GM08714 (cell line): ENCODE results near the gene TMEM132D.

Source experiments
- H3K4me3 ChIP-seq: fragments of 200-500 bp; sonication (Bioruptor generic); 2 replicates; pipeline ENCODE4 v1.5.1; 2014; ENCODE audit warnings: mild to moderate bottlenecking, low read length, inconsistent platforms
- ZNF274 ChIP-seq: IDR thresholded peaks from 2 replicates; pipeline ENCODE4 v1.6.1; 2012; ENCODE audit warnings: mild to moderate bottlenecking, low read depth, low read length

TMEM132D gene

DNA sequence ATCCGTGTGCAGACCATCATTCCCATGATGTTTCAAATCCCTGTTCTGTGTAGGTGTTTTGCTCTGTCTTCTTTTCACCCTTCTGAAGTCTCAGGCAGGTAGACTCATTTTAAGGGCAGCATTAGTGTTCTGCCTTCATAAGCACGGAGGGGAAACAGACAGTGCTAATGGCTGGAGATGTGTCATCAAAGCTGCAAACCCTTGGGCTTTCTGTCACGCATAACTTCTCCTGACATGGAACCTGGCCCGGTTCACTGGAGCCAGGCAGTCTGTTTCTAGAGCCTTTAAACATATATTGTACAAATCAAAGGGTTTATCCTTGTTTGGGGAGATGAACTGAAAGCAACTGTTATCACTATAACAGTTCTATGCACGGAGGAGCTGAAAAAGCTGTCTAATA, 141.4 kb downstream of the TMEM132D start:
- no peak overlapping the region for H3K4me3 ChIP-seq
- TF ChIP-seq ZNF274: no peak

DNA sequence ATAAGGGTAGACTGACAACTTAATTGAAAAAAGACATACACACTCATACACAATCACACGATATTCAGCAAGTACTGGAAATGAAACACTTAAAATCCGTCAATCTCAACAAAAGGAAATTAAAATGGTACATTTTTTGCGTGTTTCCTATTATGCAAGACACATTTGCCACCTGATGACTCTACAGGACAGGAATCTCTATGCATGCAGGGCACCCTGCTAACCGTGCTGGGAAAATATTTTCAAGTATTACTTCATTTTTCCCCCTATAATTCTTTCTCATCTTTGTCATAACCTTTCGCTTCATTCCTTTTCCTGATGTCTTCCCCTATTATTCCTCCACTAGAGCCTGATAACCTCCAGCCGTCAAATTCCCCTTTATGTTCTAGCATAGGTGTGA, 150.2 kb downstream of the TMEM132D start:
- no peak for TF ChIP-seq ZNF274
- no peak overlapping the region for H3K4me3 ChIP-seq

DNA sequence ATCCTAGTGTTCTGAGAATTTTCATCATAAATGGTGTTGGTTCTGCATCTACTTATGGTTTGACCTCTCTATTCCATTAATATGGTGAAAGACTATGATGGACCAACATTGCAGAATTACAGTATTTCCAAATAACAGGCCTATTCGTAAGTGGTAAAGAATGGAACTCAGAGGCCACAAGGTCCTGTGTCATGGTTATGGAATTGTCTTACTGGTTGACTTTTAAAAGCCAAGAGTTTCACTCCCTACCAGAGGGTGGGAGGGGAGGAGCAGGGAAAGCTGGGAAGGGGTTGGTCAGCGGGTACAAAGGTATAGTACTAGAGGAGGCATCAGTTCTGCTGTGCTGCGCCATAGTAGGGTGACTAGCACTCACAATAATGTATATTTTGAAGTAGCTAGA, 153.4 kb downstream of the TMEM132D start:
- no peak for TF ChIP-seq ZNF274
- H3K4me3 ChIP-seq: no peak overlapping the region

DNA sequence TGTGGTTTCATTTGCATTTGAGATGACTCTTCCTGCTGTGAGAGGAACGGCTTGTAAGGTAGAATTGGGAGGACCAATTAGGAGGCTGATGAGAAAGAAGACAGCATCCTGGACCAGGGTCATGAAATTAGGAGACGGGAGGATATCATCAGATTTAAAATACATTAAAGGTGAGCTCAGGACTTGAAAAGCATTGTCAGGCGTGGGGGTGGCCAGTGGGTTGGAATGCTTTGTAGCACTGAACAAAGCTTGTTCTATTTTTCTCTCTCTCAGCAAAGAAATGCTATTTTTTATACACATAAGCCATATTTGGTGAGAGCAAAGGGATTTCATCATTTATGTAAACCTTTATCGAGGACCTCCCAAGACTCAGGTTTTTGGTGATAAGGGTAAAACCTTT, 157.5 kb downstream of the TMEM132D start:
- H3K4me3 ChIP-seq: no peak overlapping the region
- no peak for TF ChIP-seq ZNF274

DNA sequence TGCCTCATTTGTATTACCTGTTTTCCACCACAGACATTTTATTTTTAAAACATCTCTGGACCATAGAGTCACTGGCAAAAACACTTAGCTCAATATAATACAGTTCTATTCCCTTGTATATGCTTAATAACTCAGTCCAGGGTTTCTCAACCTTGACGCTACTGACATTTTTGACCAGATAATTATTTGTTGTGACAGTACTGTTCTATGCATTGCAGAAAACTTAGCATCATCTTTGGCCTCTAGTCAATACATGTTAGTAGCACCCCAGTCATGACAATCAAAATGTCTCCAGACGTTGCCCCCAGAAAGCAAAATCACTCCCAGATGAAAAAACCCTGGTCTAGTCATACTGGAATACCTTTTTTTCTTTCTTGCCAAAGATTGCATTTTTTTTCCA, 174.7 kb downstream of the TMEM132D start:
- no peak overlapping the region for H3K4me3 ChIP-seq
- TF ChIP-seq ZNF274: no peak

DNA sequence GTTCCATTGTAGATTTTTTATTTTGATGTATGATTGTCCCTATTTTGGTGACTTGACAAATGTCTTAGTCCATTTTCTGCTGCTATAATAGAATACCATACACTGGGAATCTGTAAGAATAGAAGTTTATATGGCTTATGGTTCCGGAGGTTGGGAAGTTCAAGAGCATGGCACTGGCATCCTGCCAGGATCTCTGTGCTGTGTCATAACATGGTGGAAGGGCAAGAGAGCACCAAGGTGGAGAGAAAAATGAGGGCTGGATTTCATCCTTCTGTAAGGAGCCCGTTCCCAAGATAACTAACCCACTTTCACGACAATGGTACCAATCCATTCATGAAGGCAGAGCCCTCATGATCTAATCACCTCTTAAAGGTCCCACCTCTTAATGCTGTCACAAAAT, 176.7 kb downstream of the TMEM132D start:
- H3K4me3 ChIP-seq: no peak overlapping the region
- TF ChIP-seq ZNF274: no peak

DNA sequence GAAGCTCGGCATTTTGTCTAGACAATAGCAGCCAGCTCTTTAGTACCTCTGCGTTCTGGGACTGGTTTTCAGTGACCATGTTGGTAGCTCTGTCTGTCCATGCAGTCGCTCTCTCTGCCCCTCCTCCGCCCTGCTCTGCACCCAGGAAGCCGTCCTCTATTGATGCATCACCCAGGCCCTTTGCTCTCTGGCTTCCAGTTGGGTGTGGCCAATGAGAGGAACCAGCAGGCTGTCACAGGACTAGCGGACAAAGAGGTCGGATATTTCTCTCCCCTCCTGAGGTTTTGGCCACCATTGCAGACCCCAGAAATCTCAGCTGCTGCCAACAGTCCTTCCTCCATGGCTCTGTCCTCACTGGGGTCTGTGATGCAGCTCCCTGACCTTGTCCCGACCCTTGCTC, 180.6 kb downstream of the TMEM132D start:
- H3K4me3 ChIP-seq: no peak overlapping the region

DNA sequence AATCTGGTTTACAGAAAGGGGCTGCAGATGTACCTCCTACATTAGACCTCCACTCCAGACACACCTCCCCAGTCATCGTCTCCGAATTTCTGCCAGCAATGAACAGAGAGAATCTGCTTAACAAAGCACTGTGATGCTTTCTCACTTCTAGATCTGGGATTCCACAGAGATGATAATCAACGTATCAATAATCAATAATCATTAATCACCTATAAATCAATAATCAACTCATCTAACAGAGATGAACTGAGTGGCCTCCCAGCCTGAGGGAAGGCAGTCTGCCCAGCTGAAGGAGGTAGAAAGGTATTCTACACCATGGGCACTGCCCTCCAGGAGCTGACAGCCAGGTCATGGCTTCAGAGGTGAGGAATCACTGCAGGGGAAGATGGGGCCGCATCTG, 183.2 kb downstream of the TMEM132D start:
- no peak for TF ChIP-seq ZNF274
- no peak overlapping the region for H3K4me3 ChIP-seq

More for the DNA sequence above, 180.6 kb downstream of the TMEM132D start:
- no peak for TF ChIP-seq ZNF274

DNA sequence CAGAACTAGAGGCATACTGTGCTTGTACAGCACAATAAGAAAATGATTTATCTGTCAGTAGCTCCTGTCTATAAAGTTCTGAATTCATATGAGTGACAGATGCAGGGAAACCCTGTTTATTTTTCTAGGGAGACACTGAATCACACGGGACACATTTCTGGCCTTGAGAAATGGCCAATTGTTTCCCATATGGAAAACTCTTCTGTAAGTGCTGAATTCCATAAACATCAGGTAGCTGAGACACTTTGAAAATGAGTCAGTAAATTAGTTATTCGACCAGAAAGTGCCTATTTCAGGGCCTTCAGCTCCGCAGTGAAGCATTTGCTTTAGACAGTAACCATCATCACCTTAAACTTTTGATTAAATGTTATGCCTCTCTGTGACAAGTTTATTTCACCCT, 184.4 kb downstream of the TMEM132D start:
- H3K4me3 ChIP-seq: no peak overlapping the region
- TF ChIP-seq ZNF274: no peak

DNA sequence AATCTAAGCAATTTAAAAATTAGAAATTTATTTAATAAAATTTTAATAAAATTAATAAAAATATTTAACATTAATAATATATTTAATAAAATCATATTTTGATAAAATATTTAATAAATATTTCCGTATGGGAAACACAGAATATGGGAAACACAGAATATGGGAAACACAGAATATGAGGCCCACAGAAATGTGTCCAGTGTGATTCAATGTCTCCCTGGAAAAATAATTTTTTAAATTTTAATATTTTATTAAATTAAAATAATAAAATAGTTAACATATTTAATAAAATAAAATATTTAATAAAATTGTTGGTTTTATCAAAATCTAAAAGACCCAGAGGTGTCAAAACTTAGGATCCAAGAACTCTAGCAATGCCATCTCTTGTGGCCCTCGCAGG, 186.4 kb downstream of the TMEM132D start:
- no peak for TF ChIP-seq ZNF274
- no peak overlapping the region for H3K4me3 ChIP-seq

DNA sequence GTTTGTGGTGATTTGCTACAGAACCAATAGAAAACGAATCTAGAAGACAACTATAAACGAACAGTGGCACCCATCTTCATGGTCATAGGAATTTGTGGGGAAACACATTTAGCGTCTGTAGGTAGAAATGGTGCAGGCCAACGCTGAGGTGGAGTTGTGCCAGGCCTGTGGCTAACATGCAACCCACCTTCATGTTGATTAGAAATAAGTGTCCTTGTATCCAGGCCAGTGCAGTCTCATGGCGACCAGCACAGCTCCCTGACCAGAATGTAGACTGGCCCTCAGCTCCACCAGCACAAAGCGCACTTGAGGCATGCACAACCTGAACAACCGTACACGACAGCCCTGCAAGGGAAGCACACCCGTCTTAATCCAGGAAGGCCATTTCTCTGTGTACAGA, 187.0 kb downstream of the TMEM132D start:
- TF ChIP-seq ZNF274: no peak
- no peak overlapping the region for H3K4me3 ChIP-seq

DNA sequence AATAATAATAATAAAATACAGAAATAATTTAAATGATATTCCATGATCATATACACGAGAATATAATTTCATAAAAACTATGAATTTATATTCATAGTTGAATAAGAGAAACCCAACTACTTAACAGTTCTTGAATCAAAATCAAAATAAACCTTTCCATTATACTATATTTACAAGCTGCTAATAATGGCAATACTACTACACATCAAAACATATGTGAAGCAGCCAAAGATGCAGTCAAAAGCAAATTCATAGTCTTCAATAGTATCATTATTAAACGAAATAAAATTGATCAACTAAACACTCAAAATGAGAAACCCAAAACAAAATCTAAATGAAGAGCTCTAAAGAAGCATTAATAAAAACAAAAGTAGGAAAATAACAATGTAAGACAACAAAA, 197.1 kb downstream of the TMEM132D start:
- H3K4me3 ChIP-seq: no peak overlapping the region
- TF ChIP-seq ZNF274: no peak

DNA sequence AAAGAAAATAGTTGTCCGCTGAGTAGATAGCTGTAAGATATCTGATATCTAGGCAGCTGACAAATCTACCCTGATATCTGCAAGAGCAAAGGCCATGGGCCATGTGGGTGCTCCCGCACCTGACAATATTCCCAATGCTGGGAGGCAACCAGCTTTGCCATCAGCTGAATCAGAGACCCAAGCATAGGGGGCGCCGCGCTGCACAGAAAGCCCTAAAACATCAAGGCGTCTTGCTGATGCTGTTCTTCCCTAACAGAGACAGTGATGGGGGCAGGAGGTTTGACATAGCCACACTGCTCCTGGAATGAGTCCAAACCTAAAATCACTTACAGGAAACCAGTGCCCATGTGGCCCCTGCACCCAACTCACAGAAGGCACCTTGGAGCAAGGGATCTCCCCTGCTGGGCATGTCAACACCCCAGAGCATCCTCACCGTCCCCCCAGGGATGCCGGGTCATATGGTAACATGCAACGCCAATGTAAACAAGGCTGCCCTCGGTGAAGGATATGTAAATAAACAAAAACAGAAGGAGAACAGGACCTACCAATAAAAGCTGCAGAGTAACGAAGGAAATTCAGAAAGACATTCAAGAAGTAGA, 199.5 kb downstream of the TMEM132D start:
- no peak for TF ChIP-seq ZNF274

DNA sequence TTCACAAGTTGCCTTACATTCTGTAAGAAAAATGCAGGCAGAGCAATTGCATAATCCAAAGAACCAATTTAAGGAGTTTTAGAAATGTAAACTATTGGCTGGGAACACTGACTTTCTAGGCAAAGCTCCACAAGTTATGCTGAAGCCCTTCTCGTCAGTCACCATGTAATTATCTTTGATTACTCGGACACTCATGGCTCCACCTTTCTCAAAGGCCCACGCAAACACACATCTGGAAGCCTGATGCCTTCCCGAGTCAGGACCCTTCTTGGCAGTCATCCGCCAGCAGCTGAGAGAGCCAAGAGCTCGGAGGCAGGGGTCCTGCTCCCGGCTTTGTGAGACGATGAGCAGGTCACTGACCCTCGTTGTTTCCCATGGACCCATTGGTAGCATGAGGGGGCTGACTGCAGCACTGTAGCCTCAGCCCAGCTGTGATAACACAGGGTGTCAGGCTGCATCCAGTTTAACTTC, 202.2 kb downstream of the TMEM132D start:
- no peak for TF ChIP-seq ZNF274
- no peak overlapping the region for H3K4me3 ChIP-seq

More for the DNA sequence above, 199.5 kb downstream of the TMEM132D start:
- H3K4me3 ChIP-seq: no peak overlapping the region

DNA sequence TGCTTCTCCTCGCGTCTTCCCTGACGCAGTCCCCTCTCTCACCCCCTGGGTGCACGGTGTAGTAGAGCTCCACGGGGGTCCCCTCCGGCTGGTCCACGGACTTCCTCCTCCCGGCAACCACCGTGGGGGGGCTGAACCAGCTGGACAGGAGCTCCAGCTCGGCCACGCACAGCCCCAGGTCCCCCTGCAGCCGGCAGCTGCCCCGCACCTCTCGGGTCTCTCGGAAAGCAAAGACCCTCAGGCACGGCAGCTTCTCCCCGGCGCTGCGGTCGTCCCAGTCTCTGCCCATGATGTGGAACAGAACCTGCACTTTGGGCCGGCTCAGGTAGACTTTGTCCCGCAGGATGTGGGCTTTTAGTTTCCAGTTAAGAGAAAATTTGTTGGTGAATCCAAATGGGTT, 203.8 kb downstream of the TMEM132D start:
- no peak overlapping the region for H3K4me3 ChIP-seq
- TF ChIP-seq ZNF274: no peak

DNA sequence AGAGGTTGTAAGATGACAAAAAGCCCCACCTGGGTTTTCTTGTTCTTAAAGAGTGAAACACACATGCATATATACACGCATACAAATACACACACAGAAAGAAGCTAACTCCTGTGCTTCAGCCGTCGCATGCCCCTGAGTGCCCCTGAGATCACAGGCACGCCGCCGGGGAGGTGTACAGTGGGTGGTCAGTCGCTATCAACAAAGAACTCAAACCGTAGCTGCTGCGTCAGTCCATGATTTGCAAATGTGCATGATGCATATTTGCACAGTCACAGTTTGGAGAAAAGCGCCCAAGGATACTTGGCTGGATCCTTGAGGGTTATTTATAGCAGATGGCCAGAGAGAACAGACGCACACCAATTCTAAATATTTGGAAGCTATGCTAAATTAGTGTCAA, 206.9 kb downstream of the TMEM132D start:
- TF ChIP-seq ZNF274: no peak
- no peak overlapping the region for H3K4me3 ChIP-seq
